G401.6 (cell line): ENCODE data around the gene SDC3.

Source experiments
- FAIRE-seq: peaks from 2 replicates; lab custom pipeline; 2012; peaks lifted over from hg19 to GRCh38; lab: Jason Lieb, UNC

SDC3 gene

GRCh38 chr1:30928789-30929134 is 20.2 kb upstream of the SDC3 start:
- FAIRE-seq, result no peak

- FAIRE-seq, result no peak
Measured at GRCh38 chr1:30928171-30928570, 19.6 kb upstream of the SDC3 start.

GRCh38 chr1:30927448-30927847 is 18.9 kb upstream of the SDC3 start:
- peak; percentile 45 for FAIRE-seq

GRCh38 chr1:30923597-30923996 is 15.0 kb upstream of the SDC3 start:
- no peak for FAIRE-seq

- no peak for FAIRE-seq
Measured at GRCh38 chr1:30920827-30921226, 12.3 kb upstream of the SDC3 start.

- FAIRE-seq, result no peak
Measured at GRCh38 chr1:30919025-30919881, 10.7 kb upstream of the SDC3 start.

- no peak for FAIRE-seq
Measured at GRCh38 chr1:30916296-30916695, 7.7 kb upstream of the SDC3 start.

GRCh38 chr1:30915491-30916230 is 7.1 kb upstream of the SDC3 start:
- FAIRE-seq, result no peak

- FAIRE-seq, result no peak
Measured at GRCh38 chr1:30914931-30915330, 6.4 kb upstream of the SDC3 start.

- no peak for FAIRE-seq
Measured at GRCh38 chr1:30914587-30914922, 6.0 kb upstream of the SDC3 start.

- no peak for FAIRE-seq
Measured at GRCh38 chr1:30912913-30913652, 4.5 kb upstream of the SDC3 start.

GRCh38 chr1:30912224-30912623 is 3.7 kb upstream of the SDC3 start:
- FAIRE-seq, result no peak

- peak; percentile 52 for FAIRE-seq
Measured at GRCh38 chr1:30911059-30911954, 2.7 kb upstream of the SDC3 start.

GRCh38 chr1:30909365-30910068 is 959 bp upstream of the SDC3 start:
- no peak for FAIRE-seq

GRCh38 chr1:30908316-30908695 is 252 bp downstream of the SDC3 start:
- FAIRE-seq, result no peak

GRCh38 chr1:30907481-30908315 is 860 bp downstream of the SDC3 start:
- no peak for FAIRE-seq

- FAIRE-seq, result no peak
Measured at GRCh38 chr1:30906631-30907441, 1.7 kb downstream of the SDC3 start.

GRCh38 chr1:30905916-30906620 is 2.5 kb downstream of the SDC3 start:
- no peak for FAIRE-seq

- no peak for FAIRE-seq
Measured at GRCh38 chr1:30905403-30905802, 3.2 kb downstream of the SDC3 start.
